GM13977 (cell line): Measurements from ENCODE around the gene GOLGA6A.

Source experiments
- DNase-seq: peaks from one replicate; pipeline ENCODE4 v3.0.0; 2012; ENCODE audit warnings: low spot score
- in situ Hi-C: fragments of 300-500 bp; cut with MboI; formaldehyde crosslinking; loops from one replicate; pipeline ENCODE4 v1.12.0; 2022; ENCODE audit warnings: low sequenced_read_pairs, low pct_unique_long_range_greater_than_20kb, mixed read lengths, inconsistent platforms; ENCODE audit not compliant: unreplicated experiment
- TF ChIP-seq, protein P1 (sequence below): IDR thresholded peaks from 2 replicates; pipeline ENCODE4 v1.5.1; 2012; ENCODE audit warnings: mild to moderate bottlenecking, control low read depth; ENCODE audit not compliant: insufficient read depth; ENCODE audit errors: extremely low read depth, missing control alignments

The GOLGA6A gene

GRCh38 chr15:74042603-74043424, 39.5 kb downstream of the GOLGA6A start:
- DNase-seq, result no peak
- TF ChIP-seq, protein P1, sequence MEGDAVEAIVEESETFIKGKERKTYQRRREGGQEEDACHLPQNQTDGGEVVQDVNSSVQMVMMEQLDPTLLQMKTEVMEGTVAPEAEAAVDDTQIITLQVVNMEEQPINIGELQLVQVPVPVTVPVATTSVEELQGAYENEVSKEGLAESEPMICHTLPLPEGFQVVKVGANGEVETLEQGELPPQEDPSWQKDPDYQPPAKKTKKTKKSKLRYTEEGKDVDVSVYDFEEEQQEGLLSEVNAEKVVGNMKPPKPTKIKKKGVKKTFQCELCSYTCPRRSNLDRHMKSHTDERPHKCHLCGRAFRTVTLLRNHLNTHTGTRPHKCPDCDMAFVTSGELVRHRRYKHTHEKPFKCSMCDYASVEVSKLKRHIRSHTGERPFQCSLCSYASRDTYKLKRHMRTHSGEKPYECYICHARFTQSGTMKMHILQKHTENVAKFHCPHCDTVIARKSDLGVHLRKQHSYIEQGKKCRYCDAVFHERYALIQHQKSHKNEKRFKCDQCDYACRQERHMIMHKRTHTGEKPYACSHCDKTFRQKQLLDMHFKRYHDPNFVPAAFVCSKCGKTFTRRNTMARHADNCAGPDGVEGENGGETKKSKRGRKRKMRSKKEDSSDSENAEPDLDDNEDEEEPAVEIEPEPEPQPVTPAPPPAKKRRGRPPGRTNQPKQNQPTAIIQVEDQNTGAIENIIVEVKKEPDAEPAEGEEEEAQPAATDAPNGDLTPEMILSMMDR, result no peak
- in situ Hi-C loops, result no loop called here

DNA sequence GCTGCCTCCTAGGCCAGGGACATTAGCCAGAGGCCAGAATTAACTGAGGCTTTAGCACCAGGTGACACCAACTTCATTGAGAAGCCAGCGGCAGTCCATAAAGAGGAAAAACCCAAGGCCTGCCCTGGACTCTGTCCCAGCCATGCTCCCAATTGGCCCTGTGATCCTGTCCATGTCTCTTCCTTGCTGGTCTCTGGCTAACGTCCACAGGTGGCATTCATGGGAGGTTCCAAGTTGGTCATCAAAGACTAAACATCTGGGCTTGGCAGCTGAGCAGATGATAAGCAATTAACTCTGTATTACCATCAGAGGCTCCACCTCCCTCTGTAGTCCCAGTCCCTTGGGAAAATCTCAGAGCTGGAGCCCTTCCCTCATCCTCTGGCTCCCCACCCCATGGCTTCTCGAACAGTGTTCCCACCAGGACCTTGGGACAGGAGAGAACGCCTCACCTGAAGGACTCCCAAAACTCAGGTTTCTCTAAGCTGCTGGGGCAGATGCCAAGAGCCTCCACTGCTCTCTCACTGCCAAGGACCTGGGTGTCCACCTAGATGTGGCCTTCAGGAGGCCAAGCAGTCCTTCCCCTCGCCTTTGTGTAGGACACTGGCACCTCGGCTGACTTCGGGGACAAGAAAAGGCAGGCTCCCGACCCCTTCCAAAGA, 40.4 kb downstream of the GOLGA6A start:
- in situ Hi-C loops, result no loop called here
- DNase-seq, result no peak
- TF ChIP-seq, protein P1, result no peak

GRCh38 chr15:74041311-74041756, 41.0 kb downstream of the GOLGA6A start:
- in situ Hi-C loops, result no loop called here
- TF ChIP-seq, protein P1, result no peak
- no peak for DNase-seq

- in situ Hi-C loops, result no loop called here
- DNase-seq, result no peak
- TF ChIP-seq, protein P1, result no peak
Observed at GRCh38 chr15:74040109-74040850, 42.1 kb downstream of the GOLGA6A start.

DNA sequence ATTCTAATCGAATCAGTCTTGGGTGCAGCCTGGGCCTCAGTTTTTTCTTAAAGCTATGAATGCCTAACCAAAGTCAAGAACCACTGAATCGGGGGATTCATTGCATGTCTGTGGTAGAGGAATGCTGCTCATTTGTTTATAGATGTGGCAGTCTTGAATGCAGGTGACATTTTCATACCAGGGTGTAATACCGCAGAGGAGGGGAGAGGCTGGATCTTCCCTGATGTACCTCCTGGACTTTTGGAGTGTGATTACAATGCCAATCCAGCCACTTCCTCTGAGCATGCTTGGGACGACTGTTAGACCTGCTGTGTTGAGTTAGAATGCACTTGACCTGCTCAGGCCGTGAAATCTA, 42.7 kb downstream of the GOLGA6A start:
- in situ Hi-C loops, result no loop called here
- TF ChIP-seq, protein P1, result no peak

More for the DNA sequence above, 42.7 kb downstream of the GOLGA6A start:
- DNase-seq, result no peak
